HCT116 (cell line): ENCODE results near the gene PSME1.

Experiments used
- JUND ChIP-seq: IDR thresholded peaks from 2 replicates; pipeline ENCODE4 v1.6.1; 2012
- POLR2A ChIP-seq: IDR thresholded peaks from 2 replicates; pipeline ENCODE4 v1.7.0; 2011; ENCODE audit warnings: borderline replicate concordance; ENCODE audit not compliant: insufficient read depth, insufficient read length; ENCODE audit errors: extremely low read depth
- POLR2AphosphoS5 ChIP-seq: IDR thresholded peaks from 2 replicates; pipeline ENCODE4 v1.6.1; 2011; ENCODE audit warnings: mild to moderate bottlenecking, low read depth, low read length, moderate library complexity
- SP1 ChIP-seq: IDR thresholded peaks from 2 replicates; pipeline ENCODE4 v1.6.1; 2012; ENCODE audit warnings: low read depth
- TF ChIP-seq, protein P1 (sequence below), 3 experiments: fragments of 200-600 bp in 1 of 3; sonication (generic) in 1 of 3; IDR thresholded peaks in 2 of 3; conservative IDR thresholded peaks in 1 of 3; 2 replicates each; pipeline ENCODE4 v1.5.1; 2012 to 2017; ENCODE audit warnings: low read depth in 2 of 3, low read length in 2 of 3, antibody characterized with exemption in 1 of 3, borderline replicate concordance in 1 of 3, control low read depth in 1 of 3, mild to moderate bottlenecking in 1 of 3, mixed read lengths in 1 of 3, mixed run types in 1 of 3, moderate library complexity in 1 of 3; ENCODE audit not compliant: insufficient read depth in 1 of 3
- TF ChIP-seq, protein P2 (sequence below): IDR thresholded peaks from 2 replicates; pipeline ENCODE4 v1.6.1; 2012

DNA sequence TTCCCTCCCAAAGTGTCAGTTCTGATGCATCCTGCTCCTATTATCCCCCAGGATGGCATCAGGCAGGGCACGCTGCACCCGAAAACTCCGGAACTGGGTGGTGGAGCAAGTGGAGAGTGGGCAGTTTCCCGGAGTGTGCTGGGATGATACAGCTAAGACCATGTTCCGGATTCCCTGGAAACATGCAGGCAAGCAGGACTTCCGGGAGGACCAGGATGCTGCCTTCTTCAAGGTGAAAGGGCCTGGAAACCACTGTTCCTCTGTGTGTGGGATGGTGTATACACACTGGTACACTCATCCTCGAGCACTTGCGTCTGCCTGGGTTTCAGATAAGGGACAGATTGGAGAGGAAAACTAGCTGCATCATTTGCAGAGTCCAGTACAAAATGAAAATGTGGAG lies 26.1 kb downstream of the PSME1 start:
- TF ChIP-seq SP1 (no peak), POLR2A (no peak), POLR2AphosphoS5 (no peak), JUND (no peak)
- TF ChIP-seq, protein P1, sequence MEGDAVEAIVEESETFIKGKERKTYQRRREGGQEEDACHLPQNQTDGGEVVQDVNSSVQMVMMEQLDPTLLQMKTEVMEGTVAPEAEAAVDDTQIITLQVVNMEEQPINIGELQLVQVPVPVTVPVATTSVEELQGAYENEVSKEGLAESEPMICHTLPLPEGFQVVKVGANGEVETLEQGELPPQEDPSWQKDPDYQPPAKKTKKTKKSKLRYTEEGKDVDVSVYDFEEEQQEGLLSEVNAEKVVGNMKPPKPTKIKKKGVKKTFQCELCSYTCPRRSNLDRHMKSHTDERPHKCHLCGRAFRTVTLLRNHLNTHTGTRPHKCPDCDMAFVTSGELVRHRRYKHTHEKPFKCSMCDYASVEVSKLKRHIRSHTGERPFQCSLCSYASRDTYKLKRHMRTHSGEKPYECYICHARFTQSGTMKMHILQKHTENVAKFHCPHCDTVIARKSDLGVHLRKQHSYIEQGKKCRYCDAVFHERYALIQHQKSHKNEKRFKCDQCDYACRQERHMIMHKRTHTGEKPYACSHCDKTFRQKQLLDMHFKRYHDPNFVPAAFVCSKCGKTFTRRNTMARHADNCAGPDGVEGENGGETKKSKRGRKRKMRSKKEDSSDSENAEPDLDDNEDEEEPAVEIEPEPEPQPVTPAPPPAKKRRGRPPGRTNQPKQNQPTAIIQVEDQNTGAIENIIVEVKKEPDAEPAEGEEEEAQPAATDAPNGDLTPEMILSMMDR (IDR thresholded peaks at IDR 0.05 in 2 of 3, conservative IDR thresholded peaks at IDR 0.05 in 1 of 3; ENCODE audit: borderline replicate concordance in 1 of 3, insufficient read depth in 1 of 3, low read depth in 2 of 3, low read length in 2 of 3) = no peak
- TF ChIP-seq, protein P2, sequence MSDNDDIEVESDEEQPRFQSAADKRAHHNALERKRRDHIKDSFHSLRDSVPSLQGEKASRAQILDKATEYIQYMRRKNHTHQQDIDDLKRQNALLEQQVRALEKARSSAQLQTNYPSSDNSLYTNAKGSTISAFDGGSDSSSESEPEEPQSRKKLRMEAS = no peak
